Mesenchymal stem cell (in vitro differentiated cells and primary cell): Measurements from ENCODE around the gene GPR27.

Source experiments
- DNase-seq: peaks from one replicate; pipeline ENCODE4 v3.0.0-alpha.2; 2013
- H2AFZ ChIP-seq: one replicate; pipeline ENCODE4 v1.6.1; 2013; ENCODE audit warnings: low read depth, mild to moderate bottlenecking, control low read depth, inconsistent platforms, low read length, moderate library complexity
- H2AK5ac ChIP-seq: 2 replicates; pipeline ENCODE4 v1.6.1; 2013; ENCODE audit warnings: low read length, moderate library complexity, mild to moderate bottlenecking, inconsistent platforms; ENCODE audit not compliant: severe bottlenecking
- H2BK120ac ChIP-seq: one replicate; pipeline ENCODE4 v1.6.1; 2013; ENCODE audit warnings: low read depth, mild to moderate bottlenecking, inconsistent platforms, low read length, moderate library complexity
- H2BK12ac ChIP-seq, 2 experiments: one replicate each; pipeline ENCODE4 v1.6.1; 2013; ENCODE audit warnings: inconsistent platforms in 2 of 2, low read length in 2 of 2, mild to moderate bottlenecking in 2 of 2, moderate library complexity in 2 of 2, control low read depth in 1 of 2
- H2BK15ac ChIP-seq: one replicate; pipeline ENCODE4 v1.6.1; 2013; ENCODE audit warnings: mild to moderate bottlenecking, low read depth, inconsistent platforms; ENCODE audit not compliant: poor library complexity, severe bottlenecking
- H2BK5ac ChIP-seq: 2 replicates; pipeline ENCODE4 v1.6.1; 2013; ENCODE audit warnings: low read depth, mild to moderate bottlenecking, low read length, control low read depth, inconsistent platforms; ENCODE audit not compliant: poor library complexity, severe bottlenecking
- H3K14ac ChIP-seq, 2 experiments: one replicate each; pipeline ENCODE4 v1.6.1; 2013; ENCODE audit warnings: inconsistent platforms in 2 of 2, low read length in 2 of 2, control low read depth in 1 of 2, mild to moderate bottlenecking in 1 of 2, moderate library complexity in 1 of 2
- H3K18ac ChIP-seq, 2 experiments: one replicate each; pipeline ENCODE4 v1.6.1; 2013; ENCODE audit warnings: inconsistent platforms in 2 of 2, low read length in 2 of 2, control low read depth in 1 of 2, low read depth in 1 of 2, mild to moderate bottlenecking in 1 of 2
- H3K23ac ChIP-seq, 2 experiments: one replicate each; pipeline ENCODE4 v1.6.1; 2013; ENCODE audit warnings: inconsistent platforms in 2 of 2, low read length in 2 of 2, mild to moderate bottlenecking in 2 of 2, moderate library complexity in 2 of 2, control low read depth in 1 of 2
- H3K27ac ChIP-seq: 2 replicates; pipeline ENCODE4 v1.5.1; 2013; ENCODE audit warnings: mild to moderate bottlenecking, moderate library complexity, low read length, control low read depth, inconsistent platforms; ENCODE audit not compliant: poor library complexity, severe bottlenecking
- H3K27me3 ChIP-seq, 2 experiments: 2 replicates each; pipeline versions ENCODE4 v1.6.1 to v1.7.0; 2013; ENCODE audit warnings: low read length in 2 of 2, mild to moderate bottlenecking in 2 of 2, moderate library complexity in 2 of 2, control low read depth in 1 of 2, inconsistent platforms in 1 of 2; ENCODE audit not compliant: control insufficient read depth in 1 of 2, insufficient read depth in 1 of 2
- H3K36me3 ChIP-seq, 2 experiments: 2 replicates each; pipeline versions ENCODE4 v1.6.1 to v1.7.0; 2013; ENCODE audit warnings: low read length in 2 of 2, control low read depth in 1 of 2, inconsistent platforms in 1 of 2, low read depth in 1 of 2, mild to moderate bottlenecking in 1 of 2; ENCODE audit not compliant: insufficient read depth in 2 of 2, control insufficient read depth in 1 of 2
- H3K4ac ChIP-seq, 2 experiments: one replicate each; pipeline ENCODE4 v1.6.1; 2013; ENCODE audit warnings: inconsistent platforms in 2 of 2, low read length in 2 of 2, mild to moderate bottlenecking in 2 of 2, moderate library complexity in 2 of 2, control low read depth in 1 of 2, low read depth in 1 of 2
- H3K4me1 ChIP-seq: 2 replicates; pipeline ENCODE4 v1.6.1; 2013; ENCODE audit warnings: low read depth, low read length, control low read depth; ENCODE audit not compliant: control insufficient read depth, insufficient read depth
- H3K4me2 ChIP-seq: 2 replicates; pipeline ENCODE4 v1.6.1; 2013; ENCODE audit warnings: low read length, mild to moderate bottlenecking, inconsistent platforms; ENCODE audit not compliant: poor library complexity, severe bottlenecking
- H3K4me3 ChIP-seq, 2 experiments: 2 replicates each; pipeline versions ENCODE4 v1.5.1 to v1.7.0; 2013; ENCODE audit warnings: low read length in 2 of 2, mild to moderate bottlenecking in 2 of 2, control low read depth in 1 of 2, low read depth in 1 of 2; ENCODE audit not compliant: insufficient read depth in 1 of 2
- H3K79me1 ChIP-seq: replicated peaks from 2 replicates; pipeline ENCODE4 v1.6.1; 2013; ENCODE audit warnings: mild to moderate bottlenecking, control low read depth, low read length, inconsistent platforms; ENCODE audit not compliant: poor library complexity, severe bottlenecking
- H3K9ac ChIP-seq: 2 replicates; pipeline ENCODE4 v1.7.0; 2013; ENCODE audit warnings: mild to moderate bottlenecking, low read length, moderate library complexity
- H3K9me3 ChIP-seq: 2 replicates; pipeline ENCODE4 v1.7.0; 2013; ENCODE audit warnings: mild to moderate bottlenecking, low read length; ENCODE audit not compliant: control insufficient read depth
- H4K8ac ChIP-seq: one replicate; pipeline ENCODE4 v1.6.1; 2013; ENCODE audit warnings: inconsistent platforms, mild to moderate bottlenecking, low read length, moderate library complexity
- H4K91ac ChIP-seq: one replicate; pipeline ENCODE4 v1.6.1; 2013; ENCODE audit warnings: mild to moderate bottlenecking, low read length, inconsistent platforms
- WGBS: methylation state at CpG from one replicate; pipeline ENCODE4 v1.1.7; 2013; ENCODE audit warnings: mixed read lengths; 5-methylcytosine and 5-hydroxymethylcytosine counted together

The GPR27 gene

GRCh38 chr3:71771884-71772283, 18.2 kb downstream of the GPR27 start:
- no peak overlapping the region for H2BK15ac ChIP-seq
- no peak overlapping the region for H2AFZ ChIP-seq
- H3K9me3 ChIP-seq = no peaks in the 10 kb centered on the region
- no peak overlapping the region for H2BK12ac ChIP-seq
- H3K9ac ChIP-seq = no peak overlapping the region
- no peak overlapping the region for H3K4me2 ChIP-seq
- H4K91ac ChIP-seq = no peak overlapping the region
- H3K23ac ChIP-seq = no peak overlapping the region
- no peak for DNase-seq
- H3K36me3 ChIP-seq = no peaks in the 10 kb centered on the region
- H3K14ac ChIP-seq = no peak overlapping the region
- H2BK120ac ChIP-seq = no peak overlapping the region
- no peak overlapping the region for H4K8ac ChIP-seq
- H3K27ac ChIP-seq = no peak overlapping the region
- H2BK5ac ChIP-seq = no peak overlapping the region
- H3K27me3 ChIP-seq = peaks cover 16 to 33% of the 10 kb centered on the region in 2 experiments
- no peak overlapping the region for H2AK5ac ChIP-seq
- H3K4me1 ChIP-seq = no peaks in the 10 kb centered on the region
- H3K4ac ChIP-seq = no peak overlapping the region
- H3K18ac ChIP-seq = no peak overlapping the region
- H3K4me3 ChIP-seq = no peak overlapping the region
- H3K79me1 ChIP-seq = no peaks in the 10 kb centered on the region
- 100% methylated on average over 1 of the region's 1 CpG for whole genome bisulfite sequencing

GRCh38 chr3:71776538-71776937, 22.9 kb downstream of the GPR27 start:
- Histone ChIP-seq H3K9ac (no peak overlapping the region), H3K4me1 (no peaks in the 10 kb centered on the region), H4K91ac (no peak overlapping the region), H3K4me2 (no peak overlapping the region), H2BK5ac (no peak overlapping the region), H3K14ac (no peak overlapping the region), H3K27ac (no peak overlapping the region), H3K27me3 (peaks cover 21 to 54% of the 10 kb centered on the region in 2 experiments), H2BK12ac (no peak overlapping the region), H2BK15ac (no peak overlapping the region), H3K23ac (no peak overlapping the region), H4K8ac (no peak overlapping the region), H3K18ac (no peak overlapping the region), H3K36me3 (no peaks in the 10 kb centered on the region), H3K4me3 (no peak overlapping the region), H3K79me1 (no peaks in the 10 kb centered on the region), H3K4ac (no peak overlapping the region), H3K9me3 (no peaks in the 10 kb centered on the region), H2AK5ac (no peak overlapping the region), H2BK120ac (no peak overlapping the region), H2AFZ (no peak overlapping the region)
- no peak for DNase-seq
- 61% methylated on average over 6 of the region's 6 CpGs for WGBS

GRCh38 chr3:71778353-71778752, 24.7 kb downstream of the GPR27 start:
- no peak overlapping the region for H3K27ac ChIP-seq
- DNase-seq = no peak
- H3K9me3 ChIP-seq = no peaks in the 10 kb centered on the region
- H2AK5ac ChIP-seq = no peak overlapping the region
- H3K4me1 ChIP-seq = no peaks in the 10 kb centered on the region
- no peaks in the 10 kb centered on the region for H3K79me1 ChIP-seq
- H3K27me3 ChIP-seq = peaks cover 17 to 65% of the 10 kb centered on the region in 2 experiments
- no peak overlapping the region for H2BK15ac ChIP-seq
- no peak overlapping the region for H3K4me2 ChIP-seq
- no peak overlapping the region for H4K91ac ChIP-seq
- H2BK120ac ChIP-seq = no peak overlapping the region
- H2AFZ ChIP-seq = no peak overlapping the region
- H3K4me3 ChIP-seq = no peak overlapping the region
- H3K23ac ChIP-seq = no peak overlapping the region
- no peak overlapping the region for H2BK5ac ChIP-seq
- no peak overlapping the region for H4K8ac ChIP-seq
- no CpG with 5 or more reads among the region's 3 CpGs for WGBS
- H3K4ac ChIP-seq = no peak overlapping the region
- H3K18ac ChIP-seq = no peak overlapping the region
- H2BK12ac ChIP-seq = no peak overlapping the region
- H3K36me3 ChIP-seq = no peaks in the 10 kb centered on the region
- no peak overlapping the region for H3K9ac ChIP-seq
- H3K14ac ChIP-seq = no peak overlapping the region

- H2AK5ac ChIP-seq = no peak overlapping the region
- no peaks in the 10 kb centered on the region for H3K79me1 ChIP-seq
- peaks cover 19 to 71% of the 10 kb centered on the region in 2 experiments for H3K27me3 ChIP-seq
- H3K4me1 ChIP-seq = peaks cover 3% of the 10 kb centered on the region
- H4K91ac ChIP-seq = no peak overlapping the region
- H3K4me2 ChIP-seq = no peak overlapping the region
- H2BK120ac ChIP-seq = no peak overlapping the region
- H3K14ac ChIP-seq = no peak overlapping the region
- H3K9ac ChIP-seq = no peak overlapping the region
- no peak overlapping the region for H3K4me3 ChIP-seq
- H2AFZ ChIP-seq = no peak overlapping the region
- no peak overlapping the region for H2BK15ac ChIP-seq
- H3K18ac ChIP-seq = no peak overlapping the region
- no peak overlapping the region for H3K23ac ChIP-seq
- no peaks in the 10 kb centered on the region for H3K9me3 ChIP-seq
- H2BK12ac ChIP-seq = no peak overlapping the region
- H3K36me3 ChIP-seq = peaks cover 0 to 3% of the 10 kb centered on the region in 2 experiments
- no peak overlapping the region for H4K8ac ChIP-seq
- no peak overlapping the region for H3K27ac ChIP-seq
- no peak overlapping the region for H3K4ac ChIP-seq
- no peak overlapping the region for H2BK5ac ChIP-seq
- no peak for DNase-seq
- 76% methylated on average over 4 of the region's 6 CpGs for WGBS
Observed at GRCh38 chr3:71779674-71780377, 26.2 kb downstream of the GPR27 start.
